Hypothalamus (tissue), 51 donors: ENCODE results near the gene CMTM4.
"Not testable (repeated sequence)": the region's sequence is repeated elsewhere in the genome, so short reads cannot be mapped to it uniquely, and the experiment has no call there.

ENCODE experiments used
- DNase-seq, 51 donors: peaks; one replicate each; lab custom pipeline; 2025; lab: John Stamatoyannopoulos, UW

CMTM4 gene

DNA sequence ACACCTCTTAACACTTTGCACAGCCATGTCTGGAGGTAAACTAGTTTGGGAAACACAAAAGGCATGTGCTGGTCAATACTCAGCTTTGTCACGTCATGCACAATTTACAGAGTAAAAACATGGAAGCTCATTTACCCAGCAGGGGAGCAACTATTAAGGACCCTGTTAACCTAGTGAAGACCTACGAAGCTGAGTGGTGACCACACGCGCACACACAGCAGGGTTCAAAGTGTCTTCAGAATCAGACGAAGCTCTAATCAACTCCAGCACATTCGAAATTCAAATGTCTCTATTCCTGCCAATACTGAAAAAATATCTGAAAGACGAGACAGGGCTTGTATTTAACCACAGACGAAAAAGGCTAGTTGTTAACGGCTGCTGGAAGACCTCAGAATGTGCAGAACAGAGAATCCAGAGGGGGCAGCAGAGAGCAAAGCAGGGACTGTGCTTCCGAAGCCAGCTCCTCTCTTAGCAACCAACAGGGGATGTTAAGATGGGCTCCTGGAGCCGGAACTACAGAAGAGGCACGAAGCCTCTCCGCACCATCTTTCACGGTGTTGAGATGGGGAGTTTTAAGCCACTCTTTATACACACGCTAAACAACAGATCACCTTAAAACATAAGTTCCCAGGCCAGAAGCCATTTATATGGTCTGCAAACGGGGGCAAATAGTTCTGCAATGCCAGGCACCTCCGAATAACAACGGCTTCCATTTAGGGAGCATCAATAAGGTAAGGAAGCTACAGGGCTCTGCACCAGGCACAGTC, 45.7 kb downstream of the CMTM4 start:
- DNase-seq, result peak in 48 of 51 donors; percentile 5 to 92 (median 60)

DNA sequence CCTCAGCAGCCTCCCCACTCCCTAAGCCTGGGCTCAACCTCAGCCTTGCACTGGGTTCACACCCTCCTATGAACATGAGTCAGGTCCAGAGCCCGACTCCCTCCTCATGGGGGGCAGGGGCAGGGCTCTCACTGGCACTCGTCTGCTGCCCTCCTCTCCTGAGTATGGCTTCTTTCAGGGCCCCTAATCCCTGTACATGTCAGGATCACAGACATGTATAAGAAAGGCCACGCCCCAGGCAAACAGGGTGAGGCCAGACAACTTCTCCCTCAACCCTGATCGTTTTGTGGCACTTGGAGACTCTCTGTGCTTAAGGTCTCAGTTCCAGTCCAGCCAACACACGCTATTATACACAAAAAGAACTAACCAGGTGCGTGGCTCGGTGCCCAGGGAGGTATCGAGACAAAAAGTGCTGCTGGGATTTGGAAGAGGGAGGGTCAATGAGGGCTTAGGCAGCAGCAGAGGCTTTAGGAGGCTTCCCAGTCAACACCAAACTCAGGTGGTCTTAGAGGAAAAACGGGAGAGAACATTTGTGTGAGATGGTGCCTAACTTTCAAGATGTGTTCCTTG, 46.8 kb downstream of the CMTM4 start:
- no peak for DNase-seq

DNA sequence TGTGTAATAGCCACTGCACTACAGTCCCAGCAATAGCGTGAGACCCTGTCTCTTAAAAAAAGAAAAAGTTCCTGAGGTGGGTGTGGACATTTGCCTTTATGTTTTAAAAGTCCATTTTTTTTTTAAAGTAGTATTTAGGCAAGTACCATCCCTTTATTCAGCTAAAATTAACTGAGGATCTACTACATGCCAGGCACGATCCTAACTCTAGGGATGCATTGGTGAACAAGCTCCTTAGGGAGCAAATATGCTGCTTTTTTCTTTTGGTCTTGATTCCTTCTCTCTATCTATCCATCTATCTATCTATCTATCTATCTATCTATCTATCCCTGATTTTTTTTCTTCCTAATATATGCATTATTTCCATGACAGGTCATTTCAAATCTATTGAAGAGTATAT, 47.4 kb downstream of the CMTM4 start:
- no peak for DNase-seq

DNA sequence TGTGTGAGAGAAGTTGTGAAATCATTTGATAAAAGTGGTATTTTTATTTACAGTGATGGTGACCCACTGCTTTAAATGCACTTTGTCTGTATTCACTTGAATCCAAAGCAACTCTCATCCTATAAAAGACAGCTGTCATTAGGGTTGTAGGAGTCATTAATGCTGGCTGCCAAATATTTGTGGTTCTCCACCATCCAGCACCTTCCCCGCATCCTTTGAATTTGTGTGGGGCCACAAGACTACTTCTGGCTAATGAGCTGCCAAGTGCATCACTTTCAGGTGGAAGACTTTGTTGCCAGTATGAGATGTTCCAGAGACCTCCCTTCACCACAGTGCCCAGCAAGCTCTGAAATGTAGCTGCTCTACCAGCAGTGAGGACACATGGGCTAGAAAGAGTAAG, 48.7 kb downstream of the CMTM4 start:
- DNase-seq, result no peak

DNA sequence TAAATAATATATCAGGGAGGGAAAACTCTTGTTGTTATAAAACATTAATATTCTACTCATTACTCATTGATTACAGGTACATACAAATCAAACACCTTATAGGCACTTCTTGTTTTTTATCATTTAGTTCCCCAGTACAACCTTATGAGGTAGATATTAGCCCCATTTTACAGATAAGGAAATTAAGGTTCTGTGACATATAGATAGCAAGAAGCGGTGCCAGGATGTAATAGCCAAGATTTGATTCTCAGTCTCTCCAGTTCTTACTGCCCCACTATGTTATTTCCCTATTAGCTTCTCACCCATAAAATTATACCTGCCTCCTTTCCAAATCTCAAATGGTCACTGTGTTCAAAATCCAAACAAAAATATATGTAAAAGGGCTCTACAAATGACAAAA, 55.2 kb downstream of the CMTM4 start:
- DNase-seq, result no peak

DNA sequence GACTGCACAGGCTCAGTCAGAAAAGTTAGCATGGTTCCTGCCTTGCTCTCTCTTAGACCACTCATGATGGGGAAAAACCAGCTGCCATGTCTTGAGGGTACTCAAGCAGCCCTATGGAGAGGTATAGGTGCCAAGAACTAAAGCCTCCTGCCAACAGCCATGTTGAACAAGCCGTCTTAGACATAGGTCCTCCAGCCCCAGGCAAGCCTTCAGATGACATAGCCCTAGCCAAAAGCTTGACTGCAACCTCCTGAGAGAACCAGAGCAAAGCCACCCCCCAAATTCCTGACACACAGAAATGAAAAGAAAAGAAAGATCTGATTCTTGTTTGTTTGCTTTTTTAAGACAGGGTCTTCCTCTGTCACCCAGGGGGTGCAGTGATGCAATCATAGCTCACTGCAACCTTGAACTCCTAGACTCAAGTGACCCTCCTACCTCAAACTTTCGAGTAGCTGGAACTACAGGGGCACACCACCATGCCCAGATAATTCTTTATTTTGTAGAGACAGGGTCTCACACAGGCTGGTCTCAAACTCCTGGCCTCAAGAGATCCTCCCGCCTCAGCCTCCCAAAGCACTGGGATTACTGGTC, 55.7 kb downstream of the CMTM4 start:
- DNase-seq, result no peak

DNA sequence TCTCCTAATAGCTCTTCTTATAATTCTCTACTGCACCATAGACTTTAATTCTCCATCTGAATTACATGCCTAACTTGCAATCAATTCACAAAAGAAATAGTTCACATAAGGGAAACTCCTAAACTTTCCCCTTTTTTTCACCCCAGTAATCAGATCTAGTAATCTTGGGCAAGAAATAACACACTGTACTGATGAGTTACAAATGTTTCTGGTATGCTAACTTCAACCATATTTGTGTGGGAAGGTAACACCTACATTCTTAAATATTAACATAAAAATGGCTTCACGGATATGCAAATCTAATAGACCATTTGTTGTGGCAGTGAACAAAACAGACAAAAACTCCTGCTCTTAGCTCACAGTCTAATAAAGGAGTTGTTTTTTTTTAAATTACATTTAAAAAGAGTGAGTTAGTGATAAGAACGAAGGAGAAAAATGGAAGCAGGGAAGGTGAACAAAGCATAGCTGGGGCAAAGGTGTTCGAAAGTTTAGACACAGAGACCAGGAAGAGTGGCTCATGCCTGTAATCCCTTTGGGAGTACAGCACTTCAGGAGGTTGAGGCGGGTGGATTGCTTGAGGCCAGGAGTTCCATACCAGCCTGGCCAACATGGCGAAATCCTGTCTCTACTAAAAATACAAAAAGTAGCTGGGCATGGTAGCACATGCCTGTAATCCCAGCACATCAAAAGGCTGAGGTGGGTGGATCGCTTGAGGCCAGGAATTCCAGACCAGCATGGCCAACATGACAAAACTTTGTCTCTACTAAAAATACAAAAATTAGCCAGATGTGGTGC, 57.3 kb downstream of the CMTM4 start:
- no peak for DNase-seq

DNA sequence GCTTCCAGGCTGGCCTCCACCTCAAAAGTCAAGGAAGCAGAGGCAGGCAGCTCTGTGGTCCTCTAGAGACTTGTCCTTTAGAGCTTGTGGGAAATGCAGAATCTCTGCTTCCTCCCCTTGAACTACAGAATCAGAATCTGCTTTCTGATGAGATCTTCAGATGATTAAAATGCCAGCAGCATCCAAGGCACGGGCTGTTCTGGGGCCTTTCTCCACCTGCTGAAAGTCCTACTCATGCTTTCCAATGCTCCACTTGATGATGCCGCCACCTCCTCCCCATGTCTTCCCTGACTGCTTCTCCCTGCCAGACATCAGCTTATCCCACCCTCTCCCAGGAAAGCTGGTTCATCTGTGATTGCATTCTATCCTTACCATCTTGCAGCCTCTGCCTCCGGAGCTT, 58.7 kb downstream of the CMTM4 start:
- peak in 1 of 51 donors; percentile 20 for DNase-seq

DNA sequence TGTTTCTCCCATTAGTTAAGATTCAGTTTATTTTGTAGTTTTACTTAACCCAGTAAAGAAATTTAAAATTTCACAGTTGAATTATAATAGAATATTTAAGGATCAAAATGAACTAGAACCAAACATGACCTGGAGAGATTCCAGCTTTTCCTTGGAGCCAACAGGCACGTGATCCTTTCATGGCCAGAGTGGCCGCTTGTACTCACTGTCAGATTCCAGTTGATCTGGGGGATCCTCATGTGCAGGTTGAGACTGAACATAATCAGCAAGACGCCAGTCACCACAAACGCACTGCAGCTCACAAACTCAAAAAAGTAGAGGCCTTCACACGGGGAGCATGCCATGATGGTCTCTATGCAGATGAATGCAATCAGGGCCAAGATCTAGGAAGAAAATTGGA, 60.3 kb downstream of the CMTM4 start:
- DNase-seq, result no peak

DNA sequence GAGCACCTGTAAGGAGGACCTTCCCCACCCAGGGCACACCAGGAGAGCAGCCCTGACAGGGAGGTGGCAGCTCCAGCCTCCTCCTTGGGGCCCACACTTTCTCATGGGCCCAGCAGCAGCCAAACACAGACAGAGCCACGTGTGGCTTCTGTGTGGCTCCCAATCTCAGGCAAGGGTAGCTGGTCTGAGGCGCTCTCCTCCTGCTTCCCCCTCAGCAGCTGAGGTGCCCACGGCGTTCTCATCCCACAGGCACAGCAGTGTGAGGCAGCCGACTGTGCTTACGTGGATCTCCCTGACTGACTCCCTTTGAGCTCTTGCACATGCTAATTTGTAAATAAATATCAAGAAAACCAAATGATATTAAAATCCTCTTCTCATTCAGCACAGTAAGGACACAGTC, 61.1 kb downstream of the CMTM4 start:
- no peak for DNase-seq

DNA sequence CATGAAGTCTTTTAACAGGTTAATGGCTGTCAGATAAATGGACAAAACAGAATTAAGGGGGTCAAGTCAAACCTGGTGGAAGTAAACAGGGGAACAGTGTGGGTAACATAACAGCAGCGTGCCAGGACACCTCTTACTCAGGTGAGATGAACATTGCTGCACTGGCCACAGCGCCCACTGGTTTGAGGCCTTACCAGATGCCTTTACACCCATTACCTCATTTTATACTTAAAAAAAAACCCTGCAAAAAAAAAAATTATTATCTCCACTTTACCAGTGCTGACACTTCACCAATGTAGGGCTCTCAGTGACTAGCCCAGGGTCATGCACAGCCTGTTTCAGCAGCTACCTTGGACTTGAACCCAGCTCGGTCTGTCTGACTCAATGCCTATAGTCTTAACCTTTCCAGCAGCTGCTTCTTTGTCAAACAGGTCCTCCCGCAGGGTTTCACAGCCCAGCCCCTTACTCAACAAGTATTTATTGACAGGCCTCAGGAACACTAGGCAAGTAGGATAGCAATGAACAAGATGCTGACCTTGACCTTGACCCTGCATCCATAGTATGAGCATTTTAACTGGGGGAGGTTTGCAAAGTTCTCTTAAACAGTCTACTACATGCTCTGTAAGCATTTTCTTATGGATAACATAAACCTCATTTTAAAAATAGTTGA, 61.9 kb downstream of the CMTM4 start:
- no peak for DNase-seq

DNA sequence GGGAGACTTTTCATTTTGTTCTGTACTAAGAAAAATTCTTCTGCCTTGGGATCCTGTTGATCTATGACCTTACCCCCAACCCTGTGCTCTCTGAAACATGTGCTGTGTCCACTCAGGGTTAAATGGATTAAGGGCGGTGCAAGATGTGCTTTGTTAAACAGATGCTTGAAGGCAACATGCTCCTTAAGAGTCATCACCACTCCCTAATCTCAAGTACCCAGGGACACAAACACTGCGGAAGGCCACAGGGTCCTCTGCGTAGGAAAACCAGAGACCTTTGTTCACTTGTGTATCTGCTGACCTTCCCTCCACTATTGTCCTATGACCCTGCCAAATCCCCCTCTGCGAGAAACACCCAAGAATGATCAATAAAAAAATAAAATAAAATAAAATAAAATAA, 65.0 kb downstream of the CMTM4 start:
- DNase-seq, result not testable (repeated sequence)

DNA sequence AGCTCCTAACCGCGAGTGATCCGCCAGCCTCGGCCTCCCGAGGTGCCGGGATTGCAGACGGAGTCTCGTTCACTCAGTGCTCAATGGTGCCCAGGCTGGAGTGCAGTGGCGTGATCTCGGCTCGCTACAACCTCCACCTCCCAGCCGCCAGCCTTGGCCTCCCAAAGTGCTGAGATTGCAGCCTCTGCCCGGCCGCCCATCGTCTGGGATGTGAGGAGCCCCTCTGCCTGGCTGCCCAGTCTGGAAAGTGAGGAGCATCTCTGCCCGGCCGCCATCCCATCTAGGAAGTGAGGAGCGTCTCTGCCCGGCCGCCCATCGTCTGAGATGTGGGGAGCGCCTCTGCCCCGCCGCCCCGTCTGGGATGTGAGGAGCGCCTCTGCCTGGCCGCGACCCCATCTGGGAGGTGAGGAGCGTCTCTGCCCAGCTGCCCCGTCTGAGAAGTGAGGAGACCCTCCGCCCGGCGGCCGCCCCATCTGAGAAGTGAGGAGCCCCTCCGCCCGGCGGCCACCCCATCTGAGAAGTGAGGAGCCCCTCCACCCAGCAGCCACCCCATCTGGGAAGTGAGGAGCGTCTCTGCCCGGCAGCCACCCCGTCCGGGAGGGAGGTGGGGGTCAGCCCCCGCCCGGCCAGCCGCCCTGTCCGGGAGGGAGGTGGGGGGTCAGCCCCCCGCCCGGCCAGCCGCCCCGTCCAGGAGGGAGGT, 65.8 kb downstream of the CMTM4 start:
- DNase-seq, result not testable (repeated sequence)

DNA sequence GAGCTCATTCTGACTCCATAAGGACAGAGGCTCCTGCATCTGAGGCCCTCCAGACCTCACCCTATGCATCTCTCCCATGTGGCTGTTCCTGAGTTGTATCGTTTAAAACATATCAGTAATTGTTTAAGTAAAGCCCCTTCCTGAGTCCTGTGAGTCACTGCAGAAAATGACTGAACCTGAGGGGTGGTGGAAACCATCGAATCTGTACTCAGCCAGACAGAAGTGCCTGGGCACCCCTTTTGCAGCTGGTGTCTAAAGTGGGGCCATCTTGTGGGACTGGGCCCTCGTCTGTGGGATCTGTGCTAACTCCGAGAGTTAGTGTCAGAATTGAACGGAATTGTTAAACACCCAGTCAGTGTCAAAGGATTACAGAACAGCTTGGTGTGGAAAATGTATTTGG, 66.7 kb downstream of the CMTM4 start:
- DNase-seq, result no peak

DNA sequence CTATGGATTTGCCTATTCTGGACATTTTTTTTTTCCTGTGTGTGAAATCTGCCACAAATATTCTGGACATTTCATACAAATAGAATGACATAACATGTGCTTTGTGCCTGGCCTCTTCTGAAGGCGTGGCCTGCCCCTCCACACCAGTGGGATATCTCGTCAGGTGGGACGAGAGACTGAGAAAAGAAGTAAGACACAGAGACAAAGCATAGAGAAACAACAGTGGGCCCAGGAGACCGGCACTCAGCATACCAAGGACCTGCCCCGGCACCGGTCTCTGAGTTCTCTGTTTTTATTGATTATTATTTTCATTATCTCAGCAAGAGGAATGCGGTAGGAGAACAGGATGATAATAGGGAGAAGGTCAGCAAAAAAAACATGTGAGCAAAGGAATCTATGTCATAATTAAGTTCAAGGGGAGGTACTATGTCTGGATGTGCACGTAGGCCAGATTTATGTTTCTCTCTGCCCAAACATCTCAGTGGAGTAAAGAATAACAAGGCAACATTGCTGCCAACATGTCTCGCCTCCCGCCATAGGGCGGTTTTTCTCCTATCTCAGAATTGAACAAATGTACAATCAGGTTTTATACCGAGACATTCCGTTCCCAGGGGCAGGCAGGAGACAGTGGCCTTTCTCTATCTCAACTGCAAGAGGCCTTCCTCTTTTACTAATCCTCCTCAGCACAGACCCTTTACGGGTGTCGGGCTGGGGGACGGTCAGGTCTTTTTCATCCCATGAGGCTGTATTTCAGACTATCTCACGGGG, 68.7 kb downstream of the CMTM4 start:
- not testable (repeated sequence) for DNase-seq

DNA sequence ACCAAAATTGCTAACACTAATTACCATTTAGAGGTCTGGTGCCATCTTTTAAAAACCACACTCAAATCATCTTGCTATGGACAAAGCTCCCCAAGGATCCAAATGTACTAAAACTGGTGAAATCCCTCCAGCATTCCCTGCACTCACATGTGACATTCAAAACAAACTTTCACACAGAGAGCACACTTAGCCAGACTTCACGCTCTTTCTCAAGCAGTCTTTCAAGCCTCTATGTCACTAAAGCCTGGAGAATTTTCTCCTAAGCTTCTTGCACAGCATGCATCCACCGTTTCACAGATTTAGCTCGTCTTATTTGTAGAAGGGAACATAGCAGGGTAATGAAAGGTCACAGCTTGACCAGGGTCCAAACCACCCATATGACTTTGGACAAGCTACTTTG, 72.8 kb downstream of the CMTM4 start:
- DNase-seq, result no peak

DNA sequence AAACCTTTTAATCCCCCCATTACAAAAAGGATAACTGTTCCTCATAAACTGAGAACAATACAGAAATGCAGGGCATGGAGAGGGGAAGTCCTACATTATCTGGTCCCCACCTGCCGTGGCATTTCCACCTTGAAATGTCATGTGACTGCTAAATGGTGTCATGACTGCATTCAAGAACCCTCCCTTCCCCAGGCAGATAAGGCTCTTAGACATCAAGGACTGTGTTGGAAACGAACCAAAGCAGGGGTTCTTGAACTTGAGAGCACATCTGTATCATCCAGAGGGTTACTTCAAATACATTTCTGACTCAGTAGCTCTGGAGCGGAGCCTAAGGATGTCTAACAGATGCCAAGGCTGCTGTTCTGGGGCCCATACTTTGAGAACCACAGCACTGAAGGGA, 73.7 kb downstream of the CMTM4 start:
- DNase-seq, result no peak

DNA sequence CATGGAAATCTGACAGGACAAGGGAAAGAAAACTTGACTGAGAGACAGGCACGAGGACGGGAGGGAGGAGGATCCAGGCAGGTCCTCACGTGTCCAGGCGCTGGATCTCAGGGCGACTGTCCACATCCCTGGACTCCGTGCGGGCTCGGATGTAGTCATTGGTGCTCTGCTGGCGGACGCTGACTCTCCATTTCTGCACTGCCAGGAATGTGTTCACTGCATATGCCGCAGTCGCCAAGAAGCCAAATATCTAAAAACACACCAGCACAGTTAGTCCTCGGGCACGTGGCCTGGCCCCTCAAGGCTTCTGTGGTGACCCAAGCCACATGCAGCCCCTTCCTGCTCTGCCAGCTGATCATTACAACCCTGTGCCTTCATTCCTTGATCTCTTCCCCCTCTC, 74.6 kb downstream of the CMTM4 start:
- DNase-seq, result no peak

DNA sequence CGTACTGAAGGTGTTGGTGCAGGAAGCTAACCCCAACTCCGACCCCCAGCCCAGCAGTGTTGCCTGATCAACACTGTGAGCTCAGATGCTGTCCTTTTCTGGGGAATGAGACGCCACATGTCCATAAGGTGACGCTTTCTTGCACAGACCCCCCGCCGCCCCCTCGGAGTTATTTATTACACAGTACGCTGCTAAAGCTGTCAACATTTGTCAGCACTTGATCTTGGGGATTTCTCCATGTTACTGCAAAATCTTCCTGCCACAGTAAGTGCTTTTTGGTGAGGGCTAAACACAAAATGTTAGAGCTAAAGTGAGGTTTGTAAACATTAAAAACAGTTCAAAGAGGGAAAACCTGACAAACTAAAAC, 76.1 kb downstream of the CMTM4 start:
- DNase-seq, result no peak
